ENCODE measurements around the gene DOHH.

The DOHH gene

DNA sequence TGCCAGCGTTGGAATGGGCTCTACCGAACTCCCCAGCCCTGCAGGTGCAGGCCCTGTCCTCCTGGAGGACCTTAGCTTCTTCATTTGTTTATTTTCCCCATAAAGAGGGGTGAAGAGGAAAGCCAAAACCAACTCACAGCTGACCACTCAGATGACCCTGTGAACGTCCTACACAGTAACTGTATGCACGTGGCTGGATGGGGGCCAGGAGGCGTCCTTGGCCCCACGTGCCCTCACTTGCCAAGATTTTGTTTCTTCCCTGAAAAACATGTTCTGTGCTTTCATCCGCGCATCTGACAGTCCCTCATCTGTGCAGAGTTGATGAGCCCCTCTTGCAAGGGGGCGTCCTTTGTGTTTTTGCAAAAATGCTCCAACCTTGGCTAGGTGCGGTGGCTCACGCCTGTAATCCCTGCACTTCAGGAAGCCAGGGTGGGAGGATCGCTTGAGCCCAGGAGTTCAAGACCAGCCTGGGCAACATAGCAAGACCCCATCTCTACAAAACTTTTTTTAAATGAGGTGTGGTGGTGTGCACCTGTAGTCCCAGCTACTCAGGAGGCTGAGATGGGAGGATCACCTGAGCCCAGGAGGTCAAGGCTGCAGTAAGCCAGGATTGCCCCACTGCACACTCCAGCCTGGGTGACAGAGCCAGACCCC lies 33.2 kb upstream of the DOHH start:
- TF ChIP-seq, protein P1, sequence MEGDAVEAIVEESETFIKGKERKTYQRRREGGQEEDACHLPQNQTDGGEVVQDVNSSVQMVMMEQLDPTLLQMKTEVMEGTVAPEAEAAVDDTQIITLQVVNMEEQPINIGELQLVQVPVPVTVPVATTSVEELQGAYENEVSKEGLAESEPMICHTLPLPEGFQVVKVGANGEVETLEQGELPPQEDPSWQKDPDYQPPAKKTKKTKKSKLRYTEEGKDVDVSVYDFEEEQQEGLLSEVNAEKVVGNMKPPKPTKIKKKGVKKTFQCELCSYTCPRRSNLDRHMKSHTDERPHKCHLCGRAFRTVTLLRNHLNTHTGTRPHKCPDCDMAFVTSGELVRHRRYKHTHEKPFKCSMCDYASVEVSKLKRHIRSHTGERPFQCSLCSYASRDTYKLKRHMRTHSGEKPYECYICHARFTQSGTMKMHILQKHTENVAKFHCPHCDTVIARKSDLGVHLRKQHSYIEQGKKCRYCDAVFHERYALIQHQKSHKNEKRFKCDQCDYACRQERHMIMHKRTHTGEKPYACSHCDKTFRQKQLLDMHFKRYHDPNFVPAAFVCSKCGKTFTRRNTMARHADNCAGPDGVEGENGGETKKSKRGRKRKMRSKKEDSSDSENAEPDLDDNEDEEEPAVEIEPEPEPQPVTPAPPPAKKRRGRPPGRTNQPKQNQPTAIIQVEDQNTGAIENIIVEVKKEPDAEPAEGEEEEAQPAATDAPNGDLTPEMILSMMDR (IDR thresholded peaks at IDR 0.05) = no peak

DNA sequence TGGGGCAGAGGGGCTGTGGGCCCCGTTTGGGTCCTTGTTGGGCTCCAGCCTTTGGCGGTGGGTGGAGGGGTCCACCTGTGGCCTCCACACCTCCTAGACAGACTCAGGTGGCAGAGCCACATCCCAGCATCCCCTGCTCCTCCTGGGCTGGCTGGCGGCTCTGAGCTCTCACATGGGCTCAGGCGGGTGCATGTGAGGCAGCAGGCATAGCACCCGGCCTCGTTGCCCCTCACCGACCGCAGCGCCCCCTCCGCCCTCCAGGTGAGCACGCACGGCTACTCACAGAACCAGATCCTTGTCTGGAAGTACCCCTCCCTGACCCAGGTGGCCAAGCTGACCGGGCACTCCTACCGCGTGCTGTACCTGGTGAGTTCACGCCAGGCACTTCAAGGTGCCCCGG lies 32.6 kb upstream of the DOHH start:
- TF ChIP-seq, protein P1 (IDR thresholded peaks at IDR 0.05) = no peak

DNA sequence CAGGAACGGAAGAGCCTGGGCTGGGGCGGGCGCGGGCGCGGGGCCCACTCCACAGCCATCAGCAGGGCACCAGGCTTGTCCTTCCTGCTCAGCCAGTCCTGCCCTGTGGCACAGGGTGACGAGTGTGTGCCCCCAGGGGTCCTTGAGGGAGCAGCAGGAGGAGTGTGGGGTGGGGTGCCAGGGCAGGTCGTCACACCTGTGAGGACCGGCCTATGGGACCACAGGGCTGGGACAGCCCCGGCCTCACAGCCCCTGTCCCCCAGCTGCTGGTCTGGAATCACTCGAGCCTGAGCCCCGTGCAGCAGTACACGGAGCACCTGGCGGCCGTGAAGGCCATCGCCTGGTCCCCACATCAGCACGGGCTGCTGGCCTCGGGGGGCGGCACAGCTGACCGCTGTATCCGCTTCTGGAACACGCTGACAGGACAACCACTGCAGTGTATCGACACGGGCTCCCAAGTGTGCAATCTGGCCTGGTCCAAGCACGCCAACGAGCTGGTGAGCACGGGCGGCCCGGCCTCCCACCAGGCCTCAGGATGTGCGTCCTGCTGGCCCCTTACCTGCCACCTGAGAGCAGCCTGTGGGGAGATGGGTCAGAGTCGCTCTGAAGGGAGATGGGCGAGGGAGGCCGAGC lies 31.8 kb upstream of the DOHH start:
- TF ChIP-seq, protein P1 (IDR thresholded peaks at IDR 0.05) = no peak

DNA sequence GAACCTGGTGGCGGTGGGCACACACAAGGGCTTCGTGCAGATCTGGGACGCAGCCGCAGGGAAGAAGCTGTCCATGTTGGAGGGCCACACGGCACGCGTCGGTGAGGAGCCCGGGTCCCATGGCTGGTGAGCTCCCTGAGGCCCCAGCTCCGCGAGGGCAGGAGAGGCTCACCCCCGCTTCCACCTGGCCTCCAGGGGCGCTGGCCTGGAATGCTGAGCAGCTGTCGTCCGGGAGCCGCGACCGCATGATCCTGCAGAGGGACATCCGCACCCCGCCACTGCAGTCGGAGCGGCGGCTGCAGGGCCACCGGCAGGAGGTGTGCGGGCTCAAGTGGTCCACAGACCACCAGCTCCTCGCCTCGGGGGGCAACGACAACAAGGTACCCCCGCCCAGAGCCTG lies 31.2 kb upstream of the DOHH start:
- TF ChIP-seq, protein P1 (IDR thresholded peaks at IDR 0.05) = no peak

DNA sequence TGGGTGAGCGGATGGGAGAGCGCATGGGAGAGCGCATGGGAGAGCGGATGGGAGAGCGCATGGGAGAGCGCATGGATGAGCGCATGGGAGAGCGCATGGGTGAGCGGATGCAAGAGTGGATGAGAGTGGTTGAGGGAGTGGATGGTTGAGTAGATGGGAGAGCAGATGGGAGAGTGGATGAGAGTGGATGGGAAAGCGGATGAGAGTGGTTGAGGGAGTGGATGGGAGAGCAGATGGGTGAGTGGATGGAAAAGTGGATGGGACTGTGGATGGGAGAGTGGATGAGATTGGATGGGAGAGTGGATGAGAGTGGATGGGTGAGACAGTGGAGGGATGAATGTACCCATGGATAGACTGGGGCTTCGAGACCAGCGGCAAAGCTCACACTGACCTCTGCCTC lies 29.9 kb upstream of the DOHH start:
- TF ChIP-seq, protein P1 (IDR thresholded peaks at IDR 0.05) = no peak

DNA sequence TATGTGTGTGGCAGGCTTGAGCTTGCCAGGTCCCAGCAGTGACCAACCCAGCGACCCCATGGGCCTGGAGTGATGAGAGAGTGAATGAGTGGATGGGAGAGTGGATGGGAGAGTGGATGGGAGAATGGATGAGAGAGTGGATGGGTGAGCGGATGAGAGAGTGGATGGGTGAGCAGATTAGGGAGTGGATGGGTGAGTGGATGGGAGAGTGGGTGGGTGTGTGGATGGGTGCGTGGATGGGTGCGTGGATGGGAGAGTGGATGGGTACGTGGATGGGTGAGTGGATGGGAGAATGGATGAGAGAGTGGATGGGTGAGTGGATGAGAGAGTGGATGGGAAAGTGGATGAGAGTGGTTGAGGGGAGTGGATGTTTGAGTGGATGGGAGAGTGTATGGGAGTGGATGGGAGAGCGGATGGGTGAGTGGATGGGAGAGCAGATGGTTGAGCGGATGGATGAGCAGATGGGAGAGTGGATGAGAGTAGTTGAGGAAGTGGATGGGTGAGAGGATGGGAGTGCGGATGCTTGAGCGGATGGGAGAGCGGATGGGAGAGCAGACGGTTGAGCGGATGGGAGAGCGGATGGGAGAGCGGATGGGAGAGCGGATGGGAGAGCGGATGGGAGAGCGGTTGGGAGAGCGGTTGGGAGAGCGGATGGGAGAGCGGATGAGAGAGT lies 28.2 kb upstream of the DOHH start:
- TF ChIP-seq, protein P1 (IDR thresholded peaks at IDR 0.05) = no peak

DNA sequence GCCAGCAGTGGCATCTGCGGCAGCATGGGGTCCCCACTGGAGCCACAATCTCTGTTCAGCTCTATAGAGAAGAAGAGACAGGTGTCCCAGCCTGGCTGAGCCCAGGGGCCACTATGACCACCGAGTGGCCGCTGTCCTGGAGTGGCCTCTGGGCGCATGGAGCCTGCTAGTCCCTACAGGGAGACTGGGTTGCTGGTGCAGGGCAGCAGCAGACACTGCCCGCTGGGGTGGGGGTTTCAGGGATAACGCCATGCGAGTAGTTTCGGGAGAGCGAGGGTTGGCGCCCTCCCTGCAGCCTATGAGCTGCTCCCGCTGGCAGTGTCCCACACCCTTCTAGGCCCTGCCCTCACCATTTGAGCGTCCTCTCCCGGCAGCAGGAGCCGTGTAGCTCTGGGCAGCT lies 27.6 kb upstream of the DOHH start:
- TF ChIP-seq, protein P1 (IDR thresholded peaks at IDR 0.05) = no peak
